ENCODE results near the gene BPIFB4. TPM values are rescaled to one million over a fixed set of nuclear protein-coding genes. Genes with fewer than 3 reads are reported as not detected.

Gene BPIFB4
- total RNA-seq, 6 experiments from 2014 or later: not detected

- Mint-ChIP-seq H3K4me3 (no peak overlapping the region), H3K4me1 (ENCODE audit: low read depth) (no peaks in the 10 kb centered on the region), H3K36me3 (ENCODE audit: low read depth) (no peaks in the 10 kb centered on the region), H3K27me3 (ENCODE audit: insufficient read depth) (no peaks in the 10 kb centered on the region; the same call in none of the 2 replicates), H3K9me3 (peaks cover 8% of the 10 kb centered on the region; the same call in 1 of the 2 replicates), H3K27ac (no peak overlapping the region)
- TF ChIP-seq CTCF (IDR thresholded peaks at IDR 0.05): no peak
- no peak for DNase-seq
Observed at GRCh38 chr20:33139467-33139866, 60.0 kb downstream of the BPIFB4 start.

GRCh38 chr20:33145521-33145920, 66.1 kb downstream of the BPIFB4 start:
- DNase-seq: no peak
- Mint-ChIP-seq H3K27me3 (ENCODE audit: insufficient read depth) (peaks cover 7% of the 10 kb centered on the region; the same call in 1 of the 2 replicates), H3K9me3 (no peaks in the 10 kb centered on the region; the same call in 1 of the 2 replicates), H3K4me1 (ENCODE audit: low read depth) (no peaks in the 10 kb centered on the region), H3K36me3 (ENCODE audit: low read depth) (no peaks in the 10 kb centered on the region), H3K4me3 (no peak overlapping the region), H3K27ac (no peak overlapping the region)
- no peak for TF ChIP-seq CTCF (IDR thresholded peaks at IDR 0.05)

- DNase-seq: no peak
- no peak for TF ChIP-seq CTCF (IDR thresholded peaks at IDR 0.05)
Observed at GRCh38 chr20:33147299-33147698, 67.9 kb downstream of the BPIFB4 start.

GRCh38 chr20:33148040-33148439, 68.6 kb downstream of the BPIFB4 start:
- Mint-ChIP-seq H3K27ac (no peak overlapping the region), H3K27me3 (ENCODE audit: insufficient read depth) (peaks cover 7% of the 10 kb centered on the region; the same call in 1 of the 2 replicates), H3K9me3 (no peaks in the 10 kb centered on the region; the same call in 1 of the 2 replicates), H3K36me3 (ENCODE audit: low read depth) (no peaks in the 10 kb centered on the region), H3K4me3 (no peak overlapping the region), H3K4me1 (ENCODE audit: low read depth) (no peaks in the 10 kb centered on the region)
- no peak for TF ChIP-seq CTCF (IDR thresholded peaks at IDR 0.05)
- no peak for DNase-seq

More at GRCh38 chr20:33147299-33147698, 67.9 kb downstream of the BPIFB4 start:
- Mint-ChIP-seq H3K36me3 (ENCODE audit: low read depth) (no peaks in the 10 kb centered on the region), H3K27ac (no peak overlapping the region), H3K4me1 (ENCODE audit: low read depth) (no peaks in the 10 kb centered on the region), H3K9me3 (no peaks in the 10 kb centered on the region; the same call in 1 of the 2 replicates), H3K27me3 (ENCODE audit: insufficient read depth) (peaks cover 7% of the 10 kb centered on the region; the same call in 1 of the 2 replicates), H3K4me3 (no peak overlapping the region)

- no peaks in the 10 kb centered on the region for H3K36me3 Mint-ChIP-seq (ENCODE audit: low read depth)
- TF ChIP-seq CTCF (IDR thresholded peaks at IDR 0.05): no peak
- H3K4me3 Mint-ChIP-seq: no peak overlapping the region
- H3K4me1 Mint-ChIP-seq (ENCODE audit: low read depth): no peaks in the 10 kb centered on the region
- H3K27ac Mint-ChIP-seq: no peak overlapping the region
- H3K27me3 Mint-ChIP-seq (ENCODE audit: insufficient read depth): peaks cover 10% of the 10 kb centered on the region
- no peaks in the 10 kb centered on the region for H3K9me3 Mint-ChIP-seq
- DNase-seq: no peak
Observed at GRCh38 chr20:33154252-33154651, 74.8 kb downstream of the BPIFB4 start.

Measured in HFFc6 (cell line).